Activated CD8-positive, alpha-beta memory T cell treated with anti-CD3 and anti-CD28 coated beads, Interleukin-2, amount 50 U/mL, for 1 hour (primary cell): ENCODE measurements around the gene ST6GAL1.
"Not testable (repeated sequence)": the region's sequence is repeated elsewhere in the genome, so short reads cannot be mapped to it uniquely, and the experiment has no call there.

ENCODE experiments used
- DNase-seq: peaks from one replicate; pipeline ENCODE4 v3.0.0-alpha.2; 2020; ENCODE audit errors: extremely low read depth

The ST6GAL1 gene

GRCh38 chr3:186967686-186968085, 37.4 kb downstream of the ST6GAL1 start:
- DNase-seq: no peak

GRCh38 chr3:186969607-186970006, 39.3 kb downstream of the ST6GAL1 start:
- DNase-seq: no peak

DNA sequence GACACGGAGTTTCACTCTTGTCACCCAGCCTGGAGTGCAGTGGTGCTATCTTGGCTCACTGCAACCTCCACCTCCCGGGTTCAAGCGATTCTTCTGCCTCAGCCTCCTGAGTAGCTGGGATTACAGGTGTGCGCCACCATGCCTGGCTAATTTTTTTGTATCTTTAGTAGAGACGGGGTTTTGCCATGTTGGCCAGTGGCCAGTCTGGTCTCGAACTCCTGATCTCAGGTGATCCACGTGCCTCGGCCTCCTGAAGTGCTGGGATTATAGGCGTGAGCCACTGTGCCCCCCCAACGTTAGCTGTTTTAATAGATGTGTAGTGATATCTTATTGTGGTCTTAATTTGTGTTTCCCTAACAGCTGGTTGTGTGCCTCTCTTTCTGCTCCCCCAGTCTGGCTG, 40.8 kb downstream of the ST6GAL1 start:
- DNase-seq: not testable (repeated sequence)

GRCh38 chr3:186971578-186971977, 41.3 kb downstream of the ST6GAL1 start:
- DNase-seq: no peak

- DNase-seq: no peak
These were observed 43.4 kb downstream of the ST6GAL1 start for GRCh38 chr3:186973702-186974101.

DNA sequence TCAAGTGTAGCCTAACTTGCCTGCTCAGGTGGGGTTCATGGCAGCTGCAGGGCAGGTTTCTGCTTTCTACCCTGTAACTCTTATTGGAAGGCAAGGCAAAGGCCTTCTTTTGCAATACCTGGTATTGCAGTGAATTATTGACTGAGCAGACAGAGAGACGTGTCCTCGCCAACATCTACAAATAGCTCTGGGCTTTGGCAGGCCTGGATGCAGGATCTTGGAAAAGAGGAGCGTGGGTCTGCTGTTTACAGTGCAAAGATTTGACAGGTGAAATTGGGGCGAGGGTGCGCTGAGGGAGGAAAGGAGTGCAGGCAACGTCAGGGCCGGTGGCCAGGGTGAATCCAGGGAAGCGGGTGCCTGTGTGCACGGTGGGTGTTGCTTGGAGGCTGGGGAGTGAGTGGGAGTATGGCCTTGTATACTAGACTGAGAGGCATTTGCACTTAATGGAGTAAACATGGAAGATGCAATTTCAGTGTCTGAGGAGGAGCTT, 44.5 kb downstream of the ST6GAL1 start:
- no peak for DNase-seq

- DNase-seq: no peak
These were observed 45.4 kb downstream of the ST6GAL1 start for GRCh38 chr3:186975726-186976125.

DNA sequence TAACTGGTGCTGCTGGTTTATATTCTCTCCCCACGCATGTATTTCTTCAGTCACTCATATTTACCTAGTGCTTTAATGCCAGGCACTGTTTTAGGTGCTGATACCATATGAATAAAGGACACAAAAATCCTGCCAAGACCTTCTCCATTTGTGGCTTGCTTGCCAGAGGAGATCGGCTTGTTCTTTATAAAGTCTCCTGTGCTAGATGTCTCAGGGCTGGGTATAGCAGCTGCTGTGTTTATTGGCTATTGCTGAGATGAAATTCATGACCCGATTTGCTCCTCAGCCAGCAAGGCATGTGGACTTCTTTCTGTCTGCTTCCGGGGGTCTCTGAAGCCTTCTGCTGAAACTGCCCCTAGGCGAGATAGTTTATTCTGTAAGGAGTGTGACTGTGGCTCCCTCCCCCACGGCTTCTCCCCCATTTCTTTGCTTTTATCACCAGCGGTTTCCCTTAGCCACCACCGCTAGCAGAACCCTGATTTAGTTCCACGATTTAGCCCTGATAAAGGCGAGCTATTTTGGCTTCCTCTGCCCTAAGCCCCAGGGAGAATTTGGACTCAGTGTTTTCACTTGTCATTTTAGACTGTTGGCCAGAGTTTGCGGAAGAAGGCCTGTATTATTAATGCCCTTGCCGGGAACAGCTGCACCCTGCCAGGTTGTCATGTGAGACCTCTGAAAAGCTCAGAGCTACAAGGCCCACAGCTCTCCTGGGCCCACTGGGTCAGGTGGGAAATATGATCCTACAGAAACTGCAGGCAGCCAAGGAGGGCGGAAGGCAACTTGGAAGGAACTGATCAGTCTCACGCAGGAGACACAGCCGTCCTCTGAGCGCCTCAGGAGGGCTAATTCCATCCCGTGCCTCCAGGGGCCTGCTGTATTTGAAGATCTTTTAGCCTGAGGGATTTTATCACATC, 46.8 kb downstream of the ST6GAL1 start:
- no peak for DNase-seq

- DNase-seq: no peak
These were observed 48.4 kb downstream of the ST6GAL1 start for GRCh38 chr3:186978712-186979111.

DNA sequence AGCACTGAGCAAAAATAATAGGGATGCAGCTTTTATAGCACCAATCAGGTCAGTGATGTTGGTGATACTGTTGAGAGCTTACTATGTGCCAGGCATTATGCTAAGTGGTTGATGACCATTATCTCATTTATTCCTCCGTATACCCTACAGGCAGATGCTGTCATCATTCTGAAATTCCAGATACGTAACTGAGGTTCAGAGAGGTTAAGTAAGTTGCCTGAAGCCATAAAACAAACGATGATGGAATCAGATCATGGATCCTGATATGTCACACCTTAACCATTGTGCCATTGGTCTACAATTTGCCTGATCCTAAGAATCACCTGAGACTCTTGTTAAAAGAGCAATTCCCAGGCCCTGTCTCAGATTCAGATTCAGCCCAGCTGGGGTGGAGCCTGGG, 49.5 kb downstream of the ST6GAL1 start:
- DNase-seq: no peak

- DNase-seq: no peak
These were observed 50.7 kb downstream of the ST6GAL1 start for GRCh38 chr3:186980989-186981388.

GRCh38 chr3:186983659-186984058, 53.3 kb downstream of the ST6GAL1 start:
- DNase-seq: no peak

DNA sequence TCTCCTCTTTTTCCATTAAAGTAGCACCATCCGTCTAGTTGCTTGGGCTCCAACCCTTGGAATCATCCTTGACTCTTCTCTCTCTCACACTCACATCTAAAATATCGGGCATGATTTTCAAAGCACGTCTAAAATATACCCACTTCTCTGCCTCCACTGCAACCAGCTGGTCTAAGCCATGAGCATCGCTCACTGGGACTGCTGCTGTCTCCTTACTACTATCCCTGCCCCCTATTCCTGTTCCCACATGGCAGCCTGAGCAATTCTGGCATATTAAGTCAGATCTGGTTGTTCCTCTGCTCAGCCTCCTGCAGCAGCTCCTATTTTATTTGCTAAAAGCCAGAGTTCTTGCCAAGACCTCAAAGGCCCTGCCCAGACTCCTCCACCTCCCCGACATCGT, 53.7 kb downstream of the ST6GAL1 start:
- DNase-seq: no peak

DNA sequence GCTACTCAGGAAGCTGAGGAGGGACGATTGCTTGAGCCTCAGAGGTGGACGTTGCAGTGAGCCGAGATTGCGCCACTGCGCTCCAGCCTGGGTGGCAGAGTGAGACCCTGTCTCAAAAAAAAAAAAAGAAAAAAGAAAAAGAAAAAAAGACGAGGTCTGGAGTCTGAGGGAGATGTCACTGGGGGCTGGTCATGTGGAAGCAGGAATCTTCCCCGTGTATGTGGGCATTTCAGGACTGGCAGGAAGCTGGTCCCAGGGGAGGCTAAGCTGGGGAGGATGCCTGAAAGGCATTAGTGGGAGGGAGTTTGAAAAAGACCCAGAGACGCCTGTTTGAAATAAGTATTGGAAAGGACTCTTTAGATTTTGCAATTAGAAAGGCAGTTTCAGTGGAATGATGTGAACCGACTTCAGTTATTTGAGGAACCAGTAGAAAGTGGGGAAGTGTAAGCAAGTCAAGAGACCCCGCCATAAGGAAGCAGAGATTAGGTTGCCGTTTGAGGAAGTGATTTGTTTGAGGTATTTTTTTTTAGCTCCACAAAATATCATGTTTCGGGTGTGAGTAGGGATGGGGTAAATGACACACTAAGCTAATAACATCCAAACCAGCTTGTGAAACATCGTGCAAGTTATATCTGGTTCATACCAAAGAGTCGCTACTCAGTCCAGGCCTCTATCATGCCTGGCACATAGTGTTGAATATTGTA, 55.5 kb downstream of the ST6GAL1 start:
- DNase-seq: no peak

GRCh38 chr3:186986406-186986805, 56.1 kb downstream of the ST6GAL1 start:
- DNase-seq: no peak

DNA sequence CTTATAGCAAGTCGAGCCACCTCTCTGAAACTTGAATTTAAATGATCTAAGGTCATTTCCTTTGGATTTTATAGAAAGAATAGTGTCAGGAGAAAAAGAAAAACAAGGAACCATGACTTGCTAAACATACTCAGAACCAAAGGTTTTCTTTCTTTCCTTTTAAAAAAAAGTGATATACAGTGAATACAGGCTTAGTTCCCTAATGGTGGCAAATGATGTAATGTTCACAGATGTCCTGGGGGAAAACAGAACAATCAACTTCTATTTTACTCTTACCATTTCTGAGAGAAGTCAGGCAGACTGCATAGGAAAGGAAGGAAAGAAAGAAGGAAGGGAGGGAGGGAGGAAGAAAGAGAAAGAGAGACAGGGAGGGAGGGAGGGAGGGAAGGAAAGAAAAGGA, 56.5 kb downstream of the ST6GAL1 start:
- DNase-seq: no peak

- no peak for DNase-seq
These were observed 58.5 kb downstream of the ST6GAL1 start for GRCh38 chr3:186988806-186989205.

DNA sequence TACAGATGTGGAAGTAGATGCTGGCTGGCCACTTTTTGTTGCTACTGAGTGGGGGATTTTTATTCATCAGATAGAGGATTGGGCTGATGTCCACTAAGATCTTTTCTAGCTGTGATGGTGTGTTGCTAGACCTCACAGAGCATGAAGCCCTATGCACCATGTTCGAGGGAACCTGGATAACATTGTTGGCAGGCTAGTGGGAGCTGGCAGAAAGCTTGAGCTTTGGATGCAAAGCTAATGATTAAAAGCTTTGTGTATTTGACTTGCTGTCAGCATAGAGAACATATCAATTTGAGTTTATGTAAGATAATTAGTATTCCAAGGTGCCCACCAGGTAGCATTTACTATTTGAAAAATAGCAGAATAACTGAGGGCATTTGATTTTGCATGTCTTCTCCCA, 59.1 kb downstream of the ST6GAL1 start:
- DNase-seq: no peak

- no peak for DNase-seq
These were observed 60.0 kb downstream of the ST6GAL1 start for GRCh38 chr3:186990277-186990676.

GRCh38 chr3:186990878-186991308, 60.6 kb downstream of the ST6GAL1 start:
- no peak for DNase-seq

GRCh38 chr3:186991470-186991869, 61.1 kb downstream of the ST6GAL1 start:
- DNase-seq: no peak

DNA sequence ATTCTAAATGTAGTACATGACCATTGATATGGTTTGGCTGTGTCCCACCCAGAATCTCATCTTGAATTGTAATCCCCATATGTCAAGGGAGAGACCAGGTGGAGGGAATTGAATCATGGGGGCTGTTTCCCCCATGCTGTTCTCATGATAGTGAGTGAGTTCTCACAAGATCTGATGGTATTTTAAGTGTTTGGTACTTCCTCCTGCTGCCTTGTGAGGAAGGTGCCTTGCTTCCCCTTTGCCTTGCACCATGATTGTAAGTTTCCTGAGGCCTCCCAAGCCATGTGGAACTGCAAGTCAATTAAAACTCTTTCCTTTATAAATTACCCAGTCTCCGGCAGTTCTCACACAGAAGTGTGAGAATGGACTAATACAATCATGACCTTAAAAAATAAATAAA, 61.8 kb downstream of the ST6GAL1 start:
- not testable (repeated sequence) for DNase-seq
